A549 (cell line): ENCODE measurements around the gene TTN. TPM values are rescaled to one million over a fixed set of nuclear protein-coding genes. Genes with fewer than 3 reads are reported as not detected.

ENCODE experiments used
- ATAC-seq, 2 experiments: fragments of 200-7000 bp in 1 of 2; fragments of >200 bp in 1 of 2; cut with Nextera tagmentation in 1 of 2; cut with Tn5 transposase in 1 of 2; 3 replicates each; pipeline versions ENCODE4 v1.8.0 to v1.9.1; 2018 to 2020; ENCODE audit warnings: mild to moderate bottlenecking in 1 of 2, moderate library complexity in 1 of 2
- CTCF ChIA-PET: fragments of 300-600 bp; sonication (Branson Sonifier 250); formaldehyde crosslinking; extraction: SDS; loops from one replicate; lab custom pipeline; 2021; ENCODE audit warnings: antibody characterized with exemption, inconsistent platforms; lab: Yijun Ruan, JAX
- POLR2A ChIA-PET: fragments of 350-600 bp; formaldehyde crosslinking; extraction: SDS; loops from one replicate; lab custom pipeline; 2021; ENCODE audit warnings: antibody characterized with exemption, inconsistent platforms; lab: Yijun Ruan, JAX
- DNase-seq, 2 experiments: peaks; one replicate each; pipeline versions ENCODE4 v3.0.0 to v3.0.0-alpha.2; 2011 to 2016; ENCODE audit warnings: low read depth in 1 of 2, low spot score in 1 of 2
- FAIRE-seq: peaks from 2 replicates; lab custom pipeline; 2011; peaks lifted over from hg19 to GRCh38; lab: Jason Lieb, UNC
- H3K27ac ChIP-seq, 2 experiments: fragments of >200 bp; sonication (Bioruptor Twin); formaldehyde crosslinking; 3 replicates each; pipeline ENCODE4 v1.5.1; 2016 to 2017
- H3K4me1 ChIP-seq: fragments of >200 bp; sonication (Bioruptor Twin); formaldehyde crosslinking; 3 replicates; pipeline ENCODE4 v1.6.1; 2016
- H3K4me2 ChIP-seq: fragments of >200 bp; sonication (Bioruptor Twin); formaldehyde crosslinking; 3 replicates; pipeline ENCODE4 v1.6.1; 2016
- H3K4me3 ChIP-seq: fragments of >200 bp; sonication (Bioruptor Twin); formaldehyde crosslinking; 3 replicates; pipeline ENCODE4 v1.5.1; 2016
- H3K9me3 ChIP-seq: fragments of >200 bp; sonication (Bioruptor Twin); formaldehyde crosslinking; 3 replicates; pipeline ENCODE4 v1.6.1; 2016
- CHD4 ChIP-seq: fragments of 200-600 bp; sonication (generic); IDR thresholded peaks from 2 replicates; pipeline ENCODE4 v1.6.1; 2016; ENCODE audit warnings: antibody characterized with exemption, mild to moderate bottlenecking, borderline replicate concordance
- ESRRA ChIP-seq: fragments of 150-350 bp; IDR thresholded peaks from 2 replicates; pipeline ENCODE4 v1.6.1; 2014; ENCODE audit warnings: mild to moderate bottlenecking, low read length, borderline replicate concordance
- FOXS1 ChIP-seq: fragments of 250-450 bp; sonication (Bioruptor Pico); IDR thresholded peaks from 2 replicates; pipeline ENCODE4 v1.5.0; 2020; ENCODE audit warnings: mild to moderate bottlenecking, moderate library complexity
- HDAC2 ChIP-seq: fragments of 200-600 bp; sonication (generic); IDR thresholded peaks from 2 replicates; pipeline ENCODE4 v1.6.1; 2016
- HOXB5 ChIP-seq: fragments of 250-450 bp; sonication (Bioruptor Pico); IDR thresholded peaks from 2 replicates; pipeline ENCODE4 v1.5.0; 2020; ENCODE audit warnings: mild to moderate bottlenecking, moderate library complexity
- KDM1A ChIP-seq: fragments of 200-600 bp; sonication (generic); IDR thresholded peaks from 2 replicates; pipeline ENCODE4 v1.6.1; 2016; ENCODE audit warnings: low read depth, mild to moderate bottlenecking
- KDM5A ChIP-seq: fragments of 200-600 bp; sonication (generic); IDR thresholded peaks from 2 replicates; pipeline ENCODE4 v1.6.1; 2016; ENCODE audit warnings: antibody characterized with exemption, mild to moderate bottlenecking
- MAX ChIP-seq: IDR thresholded peaks from 2 replicates; pipeline ENCODE4 v1.6.1; 2012
- NPAS2 ChIP-seq: fragments of 250-450 bp; sonication (Bioruptor Pico); IDR thresholded peaks from 2 replicates; pipeline ENCODE4 v1.8.0; 2022; ENCODE audit warnings: mild to moderate bottlenecking, moderate library complexity, borderline replicate concordance
- PHF8 ChIP-seq: fragments of 200-600 bp; sonication (generic); IDR thresholded peaks from 2 replicates; pipeline ENCODE4 v1.6.1; 2016; ENCODE audit warnings: low read depth, mild to moderate bottlenecking, antibody characterized with exemption, moderate library complexity, borderline replicate concordance
- POLR2A ChIP-seq: IDR thresholded peaks from 2 replicates; pipeline ENCODE4 v1.6.1; 2012; ENCODE audit warnings: mild to moderate bottlenecking, low read length
- POLR2AphosphoS2 ChIP-seq: conservative IDR thresholded peaks from 2 replicates; pipeline ENCODE4 v1.6.1; 2012; ENCODE audit warnings: low read length, improper control_type of control experiment, inconsistent platforms
- RAD21 ChIP-seq, 2 experiments: fragments of >200 bp in 1 of 2; sonication (Bioruptor Twin) in 1 of 2; formaldehyde crosslinking in 1 of 2; IDR thresholded peaks in 1 of 2; conservative IDR thresholded peaks in 1 of 2; 2 replicates in 1 of 2; 3 replicates in 1 of 2; pipeline ENCODE4 v1.6.1; 2012 to 2018; ENCODE audit warnings: inconsistent platforms in 1 of 2
- RCOR1 ChIP-seq: fragments of 150-350 bp; IDR thresholded peaks from 2 replicates; pipeline ENCODE4 v1.6.1; 2014; ENCODE audit warnings: antibody characterized with exemption, low read length, low read depth
- TFCP2L1 ChIP-seq: fragments of 250-450 bp; sonication (Bioruptor Pico); IDR thresholded peaks from 2 replicates; pipeline ENCODE4 v1.5.0; 2021; ENCODE audit warnings: mild to moderate bottlenecking
- TP53 ChIP-seq: fragments of 250-450 bp; sonication (Bioruptor Pico); IDR thresholded peaks from 2 replicates; pipeline ENCODE4 v1.5.0; 2021; ENCODE audit warnings: mild to moderate bottlenecking, moderate library complexity
- ZFP36 ChIP-seq: fragments of 450-650 bp; IDR thresholded peaks from 2 replicates; pipeline ENCODE4 v1.6.1; 2014; ENCODE audit warnings: borderline replicate concordance; ENCODE audit not compliant: partially characterized antibody
- ZNF302 ChIP-seq: fragments of 250-450 bp; sonication (Bioruptor Pico); IDR thresholded peaks from 2 replicates; pipeline ENCODE4 v1.9.0; 2021; ENCODE audit warnings: inconsistent platforms, mild to moderate bottlenecking, moderate library complexity
- ZSCAN20 ChIP-seq: fragments of 250-450 bp; sonication (Bioruptor Pico); IDR thresholded peaks from 2 replicates; pipeline ENCODE4 v1.8.0; 2022; ENCODE audit warnings: mild to moderate bottlenecking, moderate library complexity
- WGBS: methylation state at CpG from one replicate; pipeline ENCODE4 v1.1.6; 2017; ENCODE audit errors: missing lambda C conversion rate; 5-methylcytosine and 5-hydroxymethylcytosine counted together
- polyA plus RNA-seq, 4 experiments: library from polyadenylated mRNA; depleted of rRNA in 3 of 4; stranded (reverse); fragments of >200 nt; fragmentation: RNase III in 1 of 4; extraction: RNeasy Plus Mini Kit Qiagen cat#74134 plus additional on column Dnase treatment in 1 of 4; gene quantifications; 2 replicates in 3 of 4; 3 replicates in 1 of 4; pipeline ENCODE4 v1.2.3, GENCODE V29; 2011 to 2017
- TF ChIP-seq, protein P1 (sequence below): fragments of >200 bp; sonication (Bioruptor Twin); formaldehyde crosslinking; IDR thresholded peaks from 3 replicates; pipeline ENCODE4 v1.6.1; 2016
- TF ChIP-seq, protein P2 (sequence below): IDR thresholded peaks from 2 replicates; pipeline ENCODE4 v1.6.1; 2012
- TF ChIP-seq, protein P3 (sequence below): fragments of 150-350 bp; IDR thresholded peaks from 2 replicates; pipeline ENCODE4 v1.6.1; 2014; ENCODE audit warnings: low read depth, mild to moderate bottlenecking, low read length

Gene TTN
- polyA plus RNA-seq, 2 of the 4 experiments (the other 2 are of a cell fraction) = under 0.01 TPM; not detected in 1

DNA sequence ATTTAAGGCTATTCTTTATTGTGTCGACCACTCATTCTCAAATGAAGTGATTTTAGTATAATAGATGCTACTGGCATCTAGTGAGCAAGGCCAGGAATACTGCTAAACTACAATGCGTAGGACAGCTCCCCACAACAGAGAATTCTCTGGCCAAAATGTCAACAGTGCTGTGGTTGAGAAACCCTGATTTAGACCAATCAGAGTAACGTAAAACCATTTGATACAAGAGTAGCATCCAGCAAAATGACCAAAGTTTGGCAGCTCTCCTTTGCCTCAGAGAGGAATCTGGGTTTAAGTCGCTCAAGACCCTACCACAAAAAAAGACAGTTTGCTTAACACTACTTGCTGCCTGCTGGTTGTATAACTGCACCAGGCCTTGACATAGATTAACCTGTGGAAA, 37.0 kb upstream of the TTN start:
- ATAC-seq (no peak), FAIRE-seq (no peak), DNase-seq (no peak)
- Histone ChIP-seq H3K4me3 (no peak overlapping the region), H3K27ac (no peak overlapping the region), H3K4me1 (no peaks in the 10 kb centered on the region), H3K4me2 (no peak overlapping the region), H3K9me3 (no peaks in the 10 kb centered on the region)
- TF ChIP-seq RAD21 (conservative IDR thresholded peaks at IDR 0.05 in 1 of 2, IDR thresholded peaks at IDR 0.05 in 1 of 2) (no peak), HOXB5 (CRISPR knock-in tag) (no peak), NPAS2 (CRISPR knock-in tag) (no peak), TP53 (CRISPR knock-in tag) (no peak), POLR2AphosphoS2 (no peak), TFCP2L1 (no peak)
- WGBS = 33% methylated on average over 4 of the region's 4 CpGs
- ChIA-PET CTCF (no interaction called here), POLR2A (no interaction called here)

DNA sequence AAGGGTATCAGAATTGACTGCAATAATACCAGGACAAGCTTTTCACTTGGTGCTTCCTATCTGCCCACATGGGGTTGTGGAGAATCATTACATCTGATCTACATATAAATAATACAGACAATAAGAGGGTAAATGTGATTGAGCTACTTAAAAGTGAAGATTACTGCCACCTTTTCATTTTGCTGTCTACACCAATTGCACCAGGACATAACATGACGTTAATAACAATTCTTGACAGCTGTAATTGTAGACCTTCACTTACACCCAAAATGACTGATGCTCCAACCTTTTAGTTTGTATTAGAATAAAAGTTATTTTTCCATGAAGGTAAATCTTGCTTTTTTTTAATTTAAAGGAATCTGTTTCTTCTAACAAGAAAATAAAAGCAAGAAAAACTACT, 36.5 kb upstream of the TTN start:
- no peak overlapping the region for H3K4me2 ChIP-seq
- DNase-seq = no peak
- H3K4me1 ChIP-seq = no peaks in the 10 kb centered on the region
- CTCF ChIA-PET = no interaction called here
- no peak overlapping the region for H3K4me3 ChIP-seq
- TF ChIP-seq, protein P1, sequence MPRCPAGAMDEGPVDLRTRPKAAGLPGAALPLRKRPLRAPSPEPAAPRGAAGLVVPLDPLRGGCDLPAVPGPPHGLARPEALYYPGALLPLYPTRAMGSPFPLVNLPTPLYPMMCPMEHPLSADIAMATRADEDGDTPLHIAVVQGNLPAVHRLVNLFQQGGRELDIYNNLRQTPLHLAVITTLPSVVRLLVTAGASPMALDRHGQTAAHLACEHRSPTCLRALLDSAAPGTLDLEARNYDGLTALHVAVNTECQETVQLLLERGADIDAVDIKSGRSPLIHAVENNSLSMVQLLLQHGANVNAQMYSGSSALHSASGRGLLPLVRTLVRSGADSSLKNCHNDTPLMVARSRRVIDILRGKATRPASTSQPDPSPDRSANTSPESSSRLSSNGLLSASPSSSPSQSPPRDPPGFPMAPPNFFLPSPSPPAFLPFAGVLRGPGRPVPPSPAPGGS = no peak
- no peak for TF ChIP-seq ZNF302 (CRISPR knock-in tag)
- TF ChIP-seq, protein P2, sequence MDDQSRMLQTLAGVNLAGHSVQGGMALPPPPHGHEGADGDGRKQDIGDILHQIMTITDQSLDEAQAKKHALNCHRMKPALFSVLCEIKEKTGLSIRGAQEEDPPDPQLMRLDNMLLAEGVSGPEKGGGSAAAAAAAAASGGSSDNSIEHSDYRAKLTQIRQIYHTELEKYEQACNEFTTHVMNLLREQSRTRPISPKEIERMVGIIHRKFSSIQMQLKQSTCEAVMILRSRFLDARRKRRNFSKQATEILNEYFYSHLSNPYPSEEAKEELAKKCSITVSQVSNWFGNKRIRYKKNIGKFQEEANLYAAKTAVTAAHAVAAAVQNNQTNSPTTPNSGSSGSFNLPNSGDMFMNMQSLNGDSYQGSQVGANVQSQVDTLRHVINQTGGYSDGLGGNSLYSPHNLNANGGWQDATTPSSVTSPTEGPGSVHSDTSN = no peak
- no peak for TF ChIP-seq POLR2A
- TF ChIP-seq HOXB5 (CRISPR knock-in tag) = no peak
- no peak for TF ChIP-seq ZFP36
- no peak for TF ChIP-seq RCOR1
- 27% methylated on average over 1 of the region's 1 CpG for WGBS
- no peak overlapping the region for H3K27ac ChIP-seq
- no peaks in the 10 kb centered on the region for H3K9me3 ChIP-seq
- POLR2A ChIA-PET = no interaction called here
- no peak for ATAC-seq
- no peak for FAIRE-seq

GRCh38 chr2:178836807-178837206, 29.6 kb upstream of the TTN start:
- no peak overlapping the region for H3K4me2 ChIP-seq

More at GRCh38 chr2:178836807-178837206, 29.6 kb upstream of the TTN start:
- FAIRE-seq (no peak), ATAC-seq (no peak), DNase-seq (no peak)
- Histone ChIP-seq H3K4me3 (no peak overlapping the region), H3K4me1 (no peaks in the 10 kb centered on the region), H3K9me3 (no peaks in the 10 kb centered on the region), H3K27ac (no peak overlapping the region)
- POLR2A ChIA-PET = no interaction called here
- no peak for TF ChIP-seq KDM1A
- TF ChIP-seq FOXS1 (CRISPR knock-in tag) = no peak
- TF ChIP-seq, protein P1 = no peak
- no peak for TF ChIP-seq PHF8
- TF ChIP-seq CHD4 = no peak
- no peak for TF ChIP-seq HDAC2
- TF ChIP-seq MAX = no peak
- TF ChIP-seq KDM5A = no peak
- no peak for TF ChIP-seq ZSCAN20 (CRISPR knock-in tag)
- TF ChIP-seq, protein P3, sequence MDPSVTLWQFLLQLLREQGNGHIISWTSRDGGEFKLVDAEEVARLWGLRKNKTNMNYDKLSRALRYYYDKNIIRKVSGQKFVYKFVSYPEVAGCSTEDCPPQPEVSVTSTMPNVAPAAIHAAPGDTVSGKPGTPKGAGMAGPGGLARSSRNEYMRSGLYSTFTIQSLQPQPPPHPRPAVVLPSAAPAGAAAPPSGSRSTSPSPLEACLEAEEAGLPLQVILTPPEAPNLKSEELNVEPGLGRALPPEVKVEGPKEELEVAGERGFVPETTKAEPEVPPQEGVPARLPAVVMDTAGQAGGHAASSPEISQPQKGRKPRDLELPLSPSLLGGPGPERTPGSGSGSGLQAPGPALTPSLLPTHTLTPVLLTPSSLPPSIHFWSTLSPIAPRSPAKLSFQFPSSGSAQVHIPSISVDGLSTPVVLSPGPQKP = no peak
- TF ChIP-seq ZNF302 (CRISPR knock-in tag) = no peak
- no peak for TF ChIP-seq ESRRA
- CTCF ChIA-PET = no interaction called here
- 6% methylated on average over 4 of the region's 4 CpGs for WGBS
